Measurements from ENCODE around the gene LRRC53. TPM values are rescaled to one million over a fixed set of nuclear protein-coding genes. Genes with fewer than 3 reads are reported as not detected.

Gene LRRC53
- total RNA-seq, 1 experiment from 2014 or later = not detected

DNA sequence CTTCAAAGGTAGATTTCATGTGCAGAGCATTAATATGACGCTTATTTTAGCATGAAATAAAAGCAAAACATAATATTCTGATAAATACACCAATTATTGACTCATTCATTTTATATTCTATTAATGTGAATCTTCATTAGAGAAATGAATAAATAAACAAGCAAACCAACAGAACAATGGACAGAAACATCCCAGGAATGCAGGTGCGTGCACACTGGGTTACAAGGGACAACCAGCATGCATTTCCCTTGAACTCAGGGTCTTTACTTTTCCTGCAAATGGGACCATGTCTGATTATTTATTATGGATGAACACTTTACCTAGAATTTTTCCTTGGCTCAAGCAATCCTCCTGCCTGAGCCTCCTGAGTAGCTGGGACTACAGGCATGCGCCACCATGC, 13.5 kb downstream of the LRRC53 start:
- DNase-seq (ENCODE audit: low read depth) = no peak

- DNase-seq (ENCODE audit: low read depth) = no peak
Measured at GRCh38 chr1:74496669-74497068, 15.7 kb downstream of the LRRC53 start.

DNA sequence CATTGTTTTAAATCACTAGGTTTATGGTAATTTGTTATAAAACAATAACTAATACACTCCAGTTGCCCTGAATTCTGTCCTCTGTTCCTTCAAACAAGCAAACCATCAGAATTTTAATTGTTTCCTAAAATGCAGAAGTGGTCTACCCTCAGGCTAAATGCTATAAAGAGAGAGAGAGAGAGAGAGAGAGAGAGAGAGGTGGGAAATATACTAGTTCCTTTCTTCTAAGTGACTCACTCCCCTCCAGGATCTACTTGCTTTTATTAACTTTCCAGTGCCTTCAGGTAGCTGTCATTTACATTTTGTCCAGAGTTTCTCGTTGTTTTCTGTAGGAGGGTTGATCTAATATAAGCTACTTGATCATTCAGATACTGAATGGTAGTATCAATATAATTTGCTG, 26.4 kb downstream of the LRRC53 start:
- DNase-seq (ENCODE audit: low read depth) = no peak

- DNase-seq (ENCODE audit: low read depth) = no peak
Measured at GRCh38 chr1:74485622-74486021, 26.8 kb downstream of the LRRC53 start.

DNA sequence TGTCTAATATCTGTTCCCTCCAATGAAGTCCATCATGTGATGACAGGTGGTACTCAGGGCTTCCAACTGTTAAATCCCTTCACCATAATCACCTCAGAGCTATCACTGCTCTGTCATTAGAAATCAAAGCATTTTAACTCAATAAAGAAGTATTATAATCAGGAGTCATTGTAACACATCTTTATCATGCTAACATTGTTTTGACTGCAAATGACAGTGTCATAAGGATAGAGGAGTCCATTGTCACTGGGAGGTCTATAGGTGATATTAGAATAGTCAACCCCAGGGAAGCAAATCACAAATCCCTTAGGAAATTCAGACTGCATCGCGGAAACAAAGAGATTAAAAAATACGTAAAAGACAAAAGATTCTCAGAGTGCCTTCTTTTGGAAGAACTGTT, 30.8 kb downstream of the LRRC53 start:
- DNase-seq (ENCODE audit: low read depth) = no peak

GRCh38 chr1:74480068-74480467, 32.3 kb downstream of the LRRC53 start:
- DNase-seq (ENCODE audit: low read depth) = no peak

GRCh38 chr1:74478979-74479378, 33.4 kb downstream of the LRRC53 start:
- DNase-seq (ENCODE audit: low read depth) = no peak

GRCh38 chr1:74474585-74474984, 37.8 kb downstream of the LRRC53 start:
- DNase-seq (ENCODE audit: low read depth) = no peak

- DNase-seq (ENCODE audit: low read depth) = no peak
Measured at GRCh38 chr1:74471470-74471869, 40.9 kb downstream of the LRRC53 start.

DNA sequence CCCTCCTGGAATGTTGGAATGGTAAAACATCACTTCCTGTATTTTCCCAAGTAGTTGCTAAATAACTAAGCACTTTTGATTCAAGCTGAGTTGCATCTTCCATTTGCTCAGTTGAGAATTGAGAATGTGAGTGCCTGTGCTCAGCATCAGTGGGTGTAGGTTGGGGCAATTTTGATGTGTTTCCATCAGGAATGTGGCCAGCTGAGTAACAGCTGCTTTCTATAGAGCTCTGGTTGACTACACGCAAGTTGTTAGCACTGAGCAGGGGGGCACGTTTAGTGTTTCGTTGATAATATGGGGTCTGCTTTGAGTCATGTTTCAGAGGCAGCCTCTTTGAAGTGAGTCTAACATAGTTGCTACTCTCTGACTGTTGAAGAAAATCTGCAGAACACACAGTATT, 41.5 kb downstream of the LRRC53 start:
- no peak for DNase-seq (ENCODE audit: low read depth)

DNA sequence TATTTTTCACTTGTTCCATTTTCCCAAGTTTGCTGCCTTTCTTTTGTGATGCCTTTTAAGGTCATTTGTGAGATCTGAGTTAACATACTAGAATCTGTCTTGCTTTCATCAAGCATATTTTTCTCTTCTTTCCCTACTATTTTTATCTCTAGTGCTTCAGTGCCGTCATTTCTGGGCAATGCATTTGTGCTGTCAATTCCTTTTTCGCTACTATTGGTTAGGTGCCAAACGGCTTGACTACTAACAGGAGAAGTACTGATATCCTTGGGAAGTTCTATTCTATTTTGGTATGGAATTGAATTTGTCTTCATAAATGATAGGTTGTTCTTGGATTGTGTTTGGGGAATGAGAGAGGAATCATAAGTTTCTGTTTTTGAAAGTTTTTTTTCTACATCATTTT, 42.2 kb downstream of the LRRC53 start:
- DNase-seq (ENCODE audit: low read depth) = no peak

DNA sequence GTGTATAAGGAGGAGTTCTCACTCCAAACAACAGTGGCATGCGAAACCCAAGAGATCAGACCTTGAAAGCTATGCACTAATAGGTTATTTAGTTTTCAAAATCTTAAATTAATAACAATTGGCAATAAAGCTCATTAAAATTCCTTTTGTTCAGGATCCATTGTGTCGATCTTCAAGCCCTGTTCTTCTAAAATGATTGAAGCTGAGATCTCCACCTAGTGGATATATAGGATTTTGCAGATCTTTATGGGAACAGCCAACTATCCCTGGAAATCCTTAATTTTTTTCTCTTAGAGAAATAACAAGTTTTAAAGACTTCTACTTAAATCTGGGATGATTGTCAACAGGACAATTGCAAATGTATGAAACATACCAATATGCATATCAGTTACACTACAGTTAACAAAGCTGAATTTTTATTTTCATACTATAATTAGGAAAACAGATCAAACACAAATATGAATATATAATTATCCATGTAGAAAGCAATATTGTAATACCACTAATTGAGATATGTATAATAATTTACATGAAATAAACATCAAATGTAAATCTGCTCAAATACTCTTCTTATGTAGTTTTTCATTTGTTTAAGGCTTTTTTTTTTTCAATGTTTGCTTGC, 43.3 kb downstream of the LRRC53 start:
- peak; percentile 36 for DNase-seq (ENCODE audit: low read depth)

- DNase-seq (ENCODE audit: low read depth) = no peak
Measured at GRCh38 chr1:74467786-74468377, 44.5 kb downstream of the LRRC53 start.

DNA sequence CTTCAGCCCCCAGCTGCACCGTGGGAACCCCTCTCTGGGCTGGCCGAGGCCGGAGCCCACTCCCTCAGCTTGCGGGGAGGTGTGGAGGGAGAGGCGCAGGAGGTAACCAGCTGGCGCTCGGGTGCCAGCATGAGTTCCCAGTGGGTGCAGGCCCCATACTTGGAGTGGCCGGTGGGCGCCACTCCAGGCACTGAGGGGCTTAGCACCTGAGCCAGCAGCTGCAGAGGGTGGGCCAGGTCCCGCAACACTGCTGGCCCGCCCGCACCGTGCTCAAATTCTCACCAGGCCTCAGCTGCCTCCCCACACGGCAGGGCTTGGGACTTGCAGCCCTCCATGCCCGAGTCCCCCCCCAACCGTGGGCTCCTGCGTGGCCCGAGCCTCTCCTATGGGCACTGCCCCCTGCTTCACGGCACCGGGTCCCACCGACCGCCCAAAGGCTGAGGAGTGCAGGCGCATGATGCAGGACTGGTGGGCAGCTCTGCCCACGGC, 47.2 kb downstream of the LRRC53 start:
- no peak for DNase-seq (ENCODE audit: low read depth)

- DNase-seq (ENCODE audit: low read depth) = no peak
Measured at GRCh38 chr1:74464037-74464436, 48.4 kb downstream of the LRRC53 start.

GRCh38 chr1:74463333-74463988, 49.0 kb downstream of the LRRC53 start:
- peak; percentile 12 for DNase-seq (ENCODE audit: low read depth)

GRCh38 chr1:74457253-74457652, 55.2 kb downstream of the LRRC53 start:
- no peak for DNase-seq (ENCODE audit: low read depth)

DNA sequence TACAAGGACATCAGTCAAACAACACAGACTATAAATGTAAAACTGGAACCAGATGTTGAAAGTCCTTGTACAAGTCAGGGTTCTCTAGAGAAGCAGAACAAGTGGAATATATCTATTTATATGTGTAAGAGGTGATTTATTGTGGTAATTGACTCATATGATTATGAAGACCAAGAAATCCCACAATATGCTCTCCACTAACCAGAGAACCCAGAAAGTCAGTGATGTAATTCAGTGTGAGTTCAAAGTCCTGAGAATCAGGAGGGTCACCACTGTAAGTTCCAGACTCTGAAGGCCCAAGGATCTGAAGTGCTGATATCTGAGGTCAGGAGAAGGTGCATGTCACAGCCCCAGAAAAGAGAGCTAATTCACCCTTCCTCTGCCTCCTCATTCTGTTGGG, 57.0 kb downstream of the LRRC53 start:
- no peak for DNase-seq (ENCODE audit: low read depth)

- no peak for DNase-seq (ENCODE audit: low read depth)
Measured at GRCh38 chr1:74453277-74453676, 59.1 kb downstream of the LRRC53 start.

DNA sequence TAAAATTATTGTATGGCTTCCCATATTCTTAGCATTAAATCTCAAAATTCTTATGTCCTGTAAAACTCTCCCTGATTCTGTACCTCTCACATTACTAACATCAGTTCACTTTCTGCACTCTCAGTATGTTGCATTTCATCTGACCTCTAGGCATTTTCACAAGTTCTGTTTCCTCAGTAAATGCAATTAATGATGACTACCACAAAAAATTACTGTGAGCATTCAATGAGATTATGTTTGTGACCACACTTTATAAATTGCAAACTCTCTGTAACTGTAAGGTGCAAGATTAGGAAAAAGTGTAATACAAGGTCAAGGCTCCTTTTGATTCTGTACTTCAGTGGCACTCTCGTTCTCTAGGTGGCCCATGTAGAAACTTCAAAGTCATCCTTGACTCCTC, 60.4 kb downstream of the LRRC53 start:
- DNase-seq (ENCODE audit: low read depth) = no peak

DNA sequence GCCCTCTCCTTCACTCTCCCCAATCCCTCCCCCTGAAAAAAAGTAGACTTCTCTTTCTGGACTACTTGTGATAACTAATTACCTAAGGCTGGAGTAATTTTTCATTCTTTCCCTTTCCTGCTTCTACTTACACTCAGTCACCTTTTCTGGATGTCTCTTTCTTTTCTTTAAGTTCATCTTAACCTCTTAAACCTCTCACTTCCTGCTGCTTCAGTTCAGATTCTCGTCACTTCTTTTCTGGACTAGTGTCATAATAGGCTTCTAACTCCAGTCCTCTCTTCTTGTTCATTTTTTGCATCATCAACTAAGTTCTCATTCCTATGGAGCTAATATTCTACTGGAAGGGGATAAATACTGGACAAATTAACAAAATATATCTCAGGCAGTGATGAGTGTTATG, 75.4 kb downstream of the LRRC53 start:
- no peak for DNase-seq (ENCODE audit: low read depth)

GRCh38 chr1:74436078-74436477, 76.3 kb downstream of the LRRC53 start:
- no peak for DNase-seq (ENCODE audit: low read depth)

GRCh38 chr1:74434321-74434720, 78.1 kb downstream of the LRRC53 start:
- DNase-seq (ENCODE audit: low read depth) = no peak
